Right lobe of liver (tissue), 6 donors: ENCODE data around the gene ZNF768. TPM values are rescaled to one million over a fixed set of nuclear protein-coding genes. Genes with fewer than 3 reads are reported as not detected.
A peak's percentile ranks its signal among the peaks of the same experiment; 100 is the strongest.
"Not testable (repeated sequence)": the region's sequence is repeated elsewhere in the genome, so short reads cannot be mapped to it uniquely, and the experiment has no call there.

Experiments used
- ATAC-seq, 4 donors: fragments of 200-7000 bp; cut with Tn5 transposase; one replicate each; pipeline ENCODE4 v1.9.1; 2020; ENCODE audit warnings: mild to moderate bottlenecking in 4 of 4, moderate library complexity in 4 of 4
- DNase-seq, 3 donors: peaks; one replicate each; pipeline ENCODE4 v3.0.0-alpha.2; 2020
- H3K27ac ChIP-seq, 3 donors: fragments of 200-600 bp; one replicate each; pipeline ENCODE4 v1.8.0; 2022
- H3K27me3 ChIP-seq, 2 donors: fragments of 200-600 bp; one replicate each; pipeline ENCODE4 v1.8.0; 2022
- H3K36me3 ChIP-seq, 4 donors: fragments of 200-600 bp; sonication (generic) in 1 of 4; one replicate each; pipeline versions ENCODE4 v1.5.1 to v1.8.0; 2017 to 2022; ENCODE audit warnings: control low read depth in 1 of 4
- H3K4me1 ChIP-seq, 4 donors: fragments of 200-600 bp; sonication (generic) in 1 of 4; one replicate each; pipeline versions ENCODE4 v1.5.1 to v1.8.0; 2017 to 2022; ENCODE audit warnings: control low read depth in 1 of 4
- H3K4me3 ChIP-seq, 3 donors: fragments of 200-600 bp; one replicate each; pipeline ENCODE4 v1.8.0; 2022
- H3K9me3 ChIP-seq, 4 donors: fragments of 200-600 bp; sonication (generic) in 1 of 4; one replicate each; pipeline versions ENCODE4 v1.5.1 to v1.8.0; 2017 to 2022; ENCODE audit warnings: control low read depth in 1 of 4
- CTCF ChIP-seq, 4 donors: fragments of 200-600 bp in 3 of 4; fragments of 450-650 bp in 1 of 4; IDR thresholded peaks; one replicate each; pipeline versions ENCODE4 v1.5.1 to v1.8.0; 2016 to 2022; ENCODE audit warnings: antibody characterized with exemption in 4 of 4, mild to moderate bottlenecking in 2 of 4
- POLR2A ChIP-seq: fragments of 450-650 bp; IDR thresholded peaks from one replicate; pipeline ENCODE4 v1.6.1; 2017; ENCODE audit warnings: antibody characterized with exemption, mild to moderate bottlenecking
- WGBS: methylation state at CpG from one replicate; pipeline ENCODE4 v1.1.6; 2018; ENCODE audit warnings: low coverage, low lambda C conversion rate; ENCODE audit not compliant: insufficient coverage; ENCODE audit errors: missing lambda C conversion rate; 5-methylcytosine and 5-hydroxymethylcytosine counted together
- intact Hi-C, 2 donors: fragments of 100-400 bp; cut with DNase I; formaldehyde crosslinking; loops; one replicate each; pipeline versions ENCODE4 v1.11.2 to v1.14.1; 2022
- total RNA-seq, 6 experiments: library from RNA; depleted of rRNA in 2 of 6; stranded (reverse); fragments of >200 nt in 2 of 6; fragmentation: NEBNext Ultra II Directional in 3 of 6; extraction: Animal tissue kit (Norgen Biotek cat#: 25700) in 3 of 6; gene quantifications; one replicate each; pipeline versions ENCODE4 v1.1.0 to v1.2.4, GENCODE V29; 2016 to 2023
- donor health status: DM: no; HTN: yes; CAD: no.
- donor health status: DM: no; HTN: no; CAD: no.
- donor health status: DM: no; HTN: no; CAD: no.
- donor health status: DM: no; HTN: yes; CAD: no.
- donor health status: DM: no; HTN: yes; CAD: no.

Gene ZNF768
- total RNA-seq, 6 experiments from 2014 or later: 14.7 to 21.2 (median 18.8) TPM

- H3K4me1 ChIP-seq: peaks cover 0 to 30% (median 12%) of the 10 kb centered on the region in 4 donors
- ATAC-seq: no peak
- DNase-seq: no peak
- no peaks in the 10 kb centered on the region for H3K27me3 ChIP-seq
- H3K36me3 ChIP-seq: no peaks in the 10 kb centered on the region
- H3K9me3 ChIP-seq: no peaks in the 10 kb centered on the region
- H3K27ac ChIP-seq: no peak overlapping the region
- intact Hi-C loops: loop anchor here in 1 of 2 donors (10.0 kb wide), 1 partner anchor 89 kb away; the partner anchor contains the start of gene DCTPP1
- H3K4me3 ChIP-seq: no peak overlapping the region
- 49% methylated on average over 8 of the region's 26 CpGs for WGBS
- TF ChIP-seq CTCF (IDR thresholded peaks at IDR 0.05) (no peak), POLR2A (no peak)
Measured at GRCh38 chr16:30523768-30524574, 2.4 kb downstream of the ZNF768 start.

GRCh38 chr16:30522702-30523463 lies 3.5 kb downstream of the ZNF768 start:
- not testable (repeated sequence) for H3K9me3 ChIP-seq, ATAC-seq, H3K4me3 ChIP-seq, H3K27me3 ChIP-seq, H3K36me3 ChIP-seq, DNase-seq
- peaks cover 0 to 29% (median 11%) of the 10 kb centered on the region in 4 donors for H3K4me1 ChIP-seq
- H3K27ac ChIP-seq: peak overlapping the region in 2 of 3 donors; percentile 71 to 73
- intact Hi-C loops: loop anchor here in 1 of 2 donors (10.0 kb wide), 1 partner anchor 88 kb away; the partner anchor contains the start of gene DCTPP1
- WGBS: 100% methylated on average over 3 of the region's 12 CpGs

GRCh38 chr16:30521873-30522641 lies 4.3 kb downstream of the ZNF768 start:
- DNase-seq: peak in 1 of 3 donors; percentile 70
- Histone ChIP-seq H3K27me3 (no peaks in the 10 kb centered on the region), H3K36me3 (no peaks in the 10 kb centered on the region), H3K4me1 (peaks cover 0 to 24% (median 8%) of the 10 kb centered on the region in 4 donors), H3K27ac (peak overlapping the region; percentile 43 to 73 (median 71)), H3K4me3 (no peak overlapping the region), H3K9me3 (no peaks in the 10 kb centered on the region)
- intact Hi-C loops: loop anchor here in 1 of 2 donors (10.0 kb wide), 1 partner anchor 87 kb away; the partner anchor contains the start of gene DCTPP1
- peak; percentile 33 to 49 (median 35) for ATAC-seq
- 27% methylated on average over 7 of the region's 11 CpGs for WGBS
- TF ChIP-seq CTCF (IDR thresholded peaks at IDR 0.05): no peak
- TF ChIP-seq POLR2A: no peak

GRCh38 chr16:30521476-30521872 lies 4.9 kb downstream of the ZNF768 start:
- H3K27ac ChIP-seq: peak overlapping the region in 2 of 3 donors; percentile 71 to 73
- intact Hi-C loops: loop anchor here in 1 of 2 donors (10.0 kb wide), 1 partner anchor 87 kb away; the partner anchor contains the start of gene DCTPP1
- H3K9me3 ChIP-seq: no peaks in the 10 kb centered on the region
- H3K27me3 ChIP-seq: no peaks in the 10 kb centered on the region
- ATAC-seq: no peak
- DNase-seq: no peak
- TF ChIP-seq POLR2A: no peak
- no peak for TF ChIP-seq CTCF (IDR thresholded peaks at IDR 0.05)
- no peaks in the 10 kb centered on the region for H3K36me3 ChIP-seq
- WGBS: 33% methylated on average over 1 of the region's 7 CpGs
- peaks cover 0 to 24% (median 8%) of the 10 kb centered on the region in 4 donors for H3K4me1 ChIP-seq
- H3K4me3 ChIP-seq: no peak overlapping the region
